Stimulated activated CD4-positive, alpha-beta T cell treated with anti-CD3 and anti-CD28 coated beads, TNF-alpha, amount 100 ng/mL, for 4 hours (primary cell): ENCODE data around the gene SPANXN1.
"Not testable (repeated sequence)": the region's sequence is repeated elsewhere in the genome, so short reads cannot be mapped to it uniquely, and the experiment has no call there.

Source experiments
- DNase-seq, 3 experiments: peaks; one replicate each; pipeline ENCODE4 v3.0.0-alpha.2; 2020; ENCODE audit warnings: low read depth in 3 of 3

SPANXN1 gene

GRCh38 chrX:145247203-145247602, at the start of gene SPANXN1:
Gene SPANXN1, plus strand, starts transcription at chrX:145247503. Its CDS starts 84 bp downstream, at chrX:145247587.
- not testable (repeated sequence) for DNase-seq

GRCh38 chrX:145199078-145199477, 48.2 kb upstream of the SPANXN1 start:
- no peak for DNase-seq

- no peak for DNase-seq
Observed at GRCh38 chrX:145213504-145213903, 33.8 kb upstream of the SPANXN1 start.

GRCh38 chrX:145292218-145292617, 44.9 kb downstream of the SPANXN1 start:
- no peak for DNase-seq
